UCSD-AML1 (cell line): ENCODE data around the gene CITED1.
A peak's percentile ranks its signal among the peaks of the same experiment; 100 is the strongest.

ENCODE experiments used
- DNase-seq: peaks from one replicate; lab custom pipeline; 2025; ENCODE audit not compliant: unreplicated experiment; lab: John Stamatoyannopoulos, UW

Gene CITED1

DNA sequence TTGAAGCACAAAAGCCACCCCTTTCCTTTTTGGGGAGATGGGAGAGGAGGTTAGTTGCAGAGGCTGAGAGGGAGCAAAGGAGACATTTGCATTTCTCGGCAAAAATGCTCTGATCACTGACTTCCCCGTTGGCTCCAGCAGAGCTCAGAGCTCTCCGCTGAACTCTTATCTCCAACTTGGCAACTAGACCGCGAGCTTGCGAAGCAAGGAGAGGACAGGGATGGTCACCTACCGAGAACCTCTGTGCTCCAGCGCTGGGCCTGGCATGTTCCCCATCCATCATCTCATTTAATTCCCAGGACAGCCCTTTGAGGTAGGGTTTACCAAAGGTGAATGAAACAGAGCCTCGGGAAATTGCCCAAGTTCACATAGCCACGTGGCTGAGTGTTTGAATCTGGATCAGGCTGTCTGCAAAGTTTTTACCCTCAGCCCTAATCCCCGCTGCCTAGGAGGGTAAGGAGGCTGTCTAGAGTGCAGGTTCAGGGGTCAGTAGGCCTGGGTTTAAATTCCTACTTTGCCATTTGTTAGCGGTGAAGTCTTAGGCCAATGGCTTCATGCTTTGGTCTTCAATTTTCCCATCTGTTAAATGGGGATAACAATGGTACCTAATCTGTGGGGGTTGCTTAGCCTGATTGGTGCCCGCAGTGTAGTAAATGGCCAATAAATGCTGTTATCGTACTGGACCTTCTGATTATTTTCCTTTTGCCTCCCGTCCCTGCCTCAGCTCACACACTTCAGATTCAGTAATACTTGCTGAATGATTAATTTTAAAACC lies 3.8 kb upstream of the CITED1 start:
- DNase-seq, result no peak

DNA sequence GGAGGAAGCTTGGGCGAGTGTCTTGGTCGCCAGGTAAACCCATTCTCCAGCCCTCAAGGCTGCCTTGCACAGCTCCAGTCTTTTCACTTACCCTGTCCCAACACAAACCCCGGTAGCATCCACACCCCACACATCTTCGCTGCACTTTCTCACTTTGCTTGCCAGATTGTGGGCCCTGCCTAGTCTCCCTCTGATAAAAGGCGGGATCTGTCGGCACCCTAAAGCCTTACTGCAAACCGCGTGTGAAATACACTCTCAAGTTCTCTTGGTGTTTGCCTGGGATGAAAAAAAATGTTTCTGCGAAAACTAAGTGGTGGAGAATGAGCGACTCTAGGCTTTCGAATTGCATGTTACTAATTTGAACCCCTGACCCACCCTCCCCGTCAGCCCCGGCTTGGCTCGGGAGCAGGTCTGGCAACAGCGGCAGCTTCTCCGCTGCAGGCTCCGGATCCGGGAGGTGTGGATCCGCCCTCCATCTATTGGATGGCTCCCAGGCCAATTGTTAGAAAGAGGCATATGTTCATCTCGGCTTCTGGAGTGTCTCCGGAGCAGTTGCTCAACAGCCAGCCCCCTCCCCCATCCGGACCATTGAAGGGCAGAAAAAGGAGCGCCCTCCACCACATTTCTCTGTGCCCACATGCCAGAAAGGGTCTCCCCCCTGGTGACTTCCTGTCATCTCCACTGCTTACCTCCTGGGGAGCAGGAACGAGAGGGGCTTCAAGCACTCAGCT lies 3.0 kb upstream of the CITED1 start:
- peak; percentile 37 for DNase-seq

DNA sequence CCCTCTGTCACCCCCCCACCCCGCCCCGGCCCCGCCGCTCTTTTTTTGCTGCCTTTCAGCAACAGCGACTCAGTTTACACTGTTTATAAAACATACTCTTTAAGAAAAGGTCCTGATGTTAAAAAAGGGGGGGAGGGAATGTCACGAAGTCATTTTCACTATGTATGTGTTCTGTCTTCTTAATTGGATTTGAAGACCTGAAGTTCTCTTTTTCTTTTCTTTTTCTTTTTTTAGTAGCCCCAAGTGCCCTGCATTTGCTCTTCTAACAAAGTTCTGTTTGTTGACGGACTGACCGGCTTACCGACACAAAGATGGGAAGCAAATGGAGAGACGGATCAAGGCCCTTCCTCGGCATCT lies 2.5 kb upstream of the CITED1 start:
- no peak for DNase-seq

DNA sequence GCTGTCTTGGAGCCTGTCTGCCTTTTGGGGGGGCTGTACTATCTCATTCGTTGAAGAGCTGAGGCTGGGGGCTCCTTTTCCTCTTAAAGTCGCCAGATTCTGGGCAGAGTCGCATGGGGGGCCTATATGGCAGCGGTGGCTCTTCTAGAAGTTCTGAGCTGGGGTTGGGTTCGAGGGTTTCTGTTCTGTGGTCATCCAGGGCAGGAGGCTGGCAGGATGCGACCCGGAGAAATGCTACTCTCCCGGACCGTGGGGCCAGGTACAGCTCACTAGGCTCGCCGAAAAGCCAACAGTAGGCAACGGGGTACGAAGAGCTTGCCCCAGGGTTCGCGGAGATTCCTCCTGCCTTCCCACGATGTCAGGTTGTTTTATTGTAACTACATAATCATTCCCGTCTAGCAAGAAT lies 1.9 kb upstream of the CITED1 start:
- no peak for DNase-seq

DNA sequence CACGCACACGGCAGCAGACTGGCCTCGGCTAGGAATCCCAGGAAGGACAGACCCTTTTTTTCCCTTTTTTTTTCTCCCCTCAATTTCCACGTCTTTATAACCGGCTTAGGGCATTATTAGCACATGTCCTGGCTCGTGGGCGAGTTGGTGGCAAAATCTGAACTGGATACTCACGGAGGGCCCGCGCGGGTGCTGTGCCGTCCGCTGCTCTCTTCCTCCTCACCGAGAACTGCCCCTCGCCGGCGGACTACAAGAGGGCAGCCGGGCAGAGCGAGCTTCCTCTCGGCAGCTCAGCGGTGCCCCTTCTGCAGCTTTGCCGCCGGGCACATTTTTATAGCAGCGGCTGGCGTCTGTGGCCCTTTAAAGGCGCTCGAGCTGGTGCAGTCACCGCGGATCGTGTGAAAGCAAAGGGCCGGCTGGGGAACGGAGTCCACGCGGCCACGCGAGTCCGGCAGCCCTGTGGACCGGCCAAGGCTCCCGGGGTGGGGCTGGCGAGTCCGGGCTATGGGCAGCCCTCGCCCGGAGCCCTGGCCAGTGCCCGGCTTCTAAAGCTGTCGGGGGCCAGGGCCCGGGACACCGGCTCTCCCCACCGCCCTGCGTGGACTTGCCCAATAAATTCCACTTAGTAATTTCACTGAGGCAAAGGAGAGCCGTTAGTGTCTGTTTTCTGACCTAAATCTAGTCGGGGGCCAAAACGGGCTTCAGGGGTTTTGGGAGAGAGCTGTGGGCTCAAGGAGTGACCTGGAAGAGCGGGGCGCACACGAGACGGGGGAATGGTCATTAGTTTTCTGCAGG lies 1.3 kb upstream of the CITED1 start:
- DNase-seq, result peak; percentile 54

DNA sequence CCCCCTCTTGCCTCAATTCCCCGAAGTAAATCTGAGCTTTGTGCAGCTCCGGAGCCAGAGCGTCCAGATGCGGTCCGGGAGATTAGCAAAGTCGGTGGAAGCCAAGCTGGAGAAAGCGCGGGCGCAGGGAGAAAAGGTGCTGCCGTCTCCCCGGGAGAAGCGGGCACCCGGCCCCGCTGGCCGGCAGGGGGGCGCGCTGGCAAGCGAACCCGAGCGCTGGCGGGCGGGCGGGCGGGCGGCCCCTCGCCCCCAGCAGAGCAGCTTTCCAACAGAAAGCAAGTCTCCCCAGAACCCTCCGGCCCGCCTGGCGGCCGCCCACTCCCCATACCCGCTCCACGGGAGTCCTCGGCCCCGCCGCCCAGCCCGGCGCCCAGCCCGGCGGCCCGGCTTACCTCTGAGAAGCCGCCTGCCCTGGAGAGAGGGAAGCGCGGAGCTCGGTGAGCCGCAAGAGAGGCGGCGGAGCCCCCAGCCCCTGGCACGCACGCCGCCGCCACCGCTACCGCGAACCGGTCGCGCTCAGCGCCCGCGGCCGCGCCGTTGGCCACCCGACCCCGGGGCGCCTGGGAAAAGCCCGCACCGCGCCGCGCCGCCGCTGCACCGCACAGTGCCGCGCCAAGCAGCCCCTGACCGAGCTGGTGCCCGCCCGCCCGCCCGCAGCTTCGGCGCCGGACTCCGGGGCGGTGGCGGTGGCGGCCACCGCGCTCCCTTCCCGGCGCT lies 529 bp upstream of the CITED1 start:
- no peak for DNase-seq

DNA sequence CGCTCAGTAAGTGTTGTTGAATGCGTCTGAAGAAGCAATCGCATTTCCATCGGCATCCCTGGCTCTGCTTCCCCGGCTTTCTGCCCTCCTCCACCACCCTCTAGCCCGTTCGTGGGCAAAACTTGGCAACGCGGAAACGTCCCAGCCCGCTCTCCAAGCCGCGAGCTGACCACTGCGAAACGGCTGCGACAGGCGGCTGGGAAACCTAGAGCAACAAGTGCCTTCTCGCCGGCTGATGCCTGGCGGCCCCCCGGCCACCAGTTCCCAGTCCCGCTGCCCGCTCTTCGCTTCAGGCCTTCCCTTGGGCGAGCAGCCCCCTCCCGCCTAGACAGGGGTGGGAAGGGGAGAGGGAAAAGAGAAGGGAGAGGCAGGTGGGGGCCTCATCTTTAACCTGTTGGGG lies 837 bp downstream of the CITED1 start:
- DNase-seq, result no peak

DNA sequence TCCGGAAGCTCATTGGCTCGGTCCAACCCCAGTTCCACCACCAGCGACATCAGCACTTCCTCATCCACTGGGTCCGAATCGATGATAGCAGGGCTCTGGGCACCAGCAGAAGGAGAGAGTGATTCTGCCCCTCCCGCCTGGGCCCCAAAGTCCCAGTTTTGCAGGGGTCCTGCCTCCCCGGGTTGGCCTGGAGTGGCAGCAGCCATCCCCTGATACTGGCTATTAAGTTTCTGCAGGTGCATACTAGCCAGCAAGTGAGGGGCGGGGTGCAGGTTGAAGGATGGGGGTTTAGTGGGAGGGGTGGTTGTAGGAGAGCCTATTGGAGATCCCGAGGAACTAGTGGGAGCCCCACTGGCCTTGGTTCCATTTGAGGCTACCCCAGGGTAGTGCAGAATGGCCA lies 3.9 kb downstream of the CITED1 start:
- no peak for DNase-seq

DNA sequence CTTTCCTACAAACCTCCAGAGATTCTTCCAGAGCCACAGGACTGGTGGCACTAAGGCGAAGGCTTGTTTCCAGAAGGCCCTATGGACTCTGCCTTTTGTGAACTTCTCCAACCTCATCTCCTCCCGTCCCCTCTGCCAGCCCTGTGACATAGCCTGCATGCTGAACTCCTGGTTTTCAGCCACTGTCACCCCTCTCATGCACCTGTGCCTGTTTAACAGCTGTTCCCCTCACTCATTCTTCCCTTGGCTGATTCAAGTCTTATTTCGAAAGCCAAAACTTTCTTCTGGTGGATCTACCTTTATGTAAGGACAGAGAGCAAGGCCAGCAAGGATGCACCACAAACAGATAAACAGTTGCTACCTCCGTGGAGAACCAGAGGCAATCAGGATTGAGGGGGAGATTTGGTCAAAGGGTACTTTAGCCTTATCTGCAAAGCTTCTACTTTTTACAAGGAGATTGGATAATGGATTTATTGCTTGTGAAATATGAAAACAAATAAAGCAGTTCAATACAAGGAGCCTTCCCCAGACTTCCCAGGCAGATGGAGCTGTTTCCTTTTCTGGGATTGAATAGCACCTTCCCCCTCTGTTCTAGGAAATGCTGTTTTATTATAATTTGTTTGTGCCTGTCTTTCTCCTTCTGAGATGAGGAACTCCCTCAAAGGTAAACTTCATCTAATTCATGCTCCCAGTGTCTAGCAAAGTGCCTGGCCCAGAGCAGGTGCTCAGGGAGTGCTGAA lies 5.7 kb downstream of the CITED1 start:
- DNase-seq, result no peak

DNA sequence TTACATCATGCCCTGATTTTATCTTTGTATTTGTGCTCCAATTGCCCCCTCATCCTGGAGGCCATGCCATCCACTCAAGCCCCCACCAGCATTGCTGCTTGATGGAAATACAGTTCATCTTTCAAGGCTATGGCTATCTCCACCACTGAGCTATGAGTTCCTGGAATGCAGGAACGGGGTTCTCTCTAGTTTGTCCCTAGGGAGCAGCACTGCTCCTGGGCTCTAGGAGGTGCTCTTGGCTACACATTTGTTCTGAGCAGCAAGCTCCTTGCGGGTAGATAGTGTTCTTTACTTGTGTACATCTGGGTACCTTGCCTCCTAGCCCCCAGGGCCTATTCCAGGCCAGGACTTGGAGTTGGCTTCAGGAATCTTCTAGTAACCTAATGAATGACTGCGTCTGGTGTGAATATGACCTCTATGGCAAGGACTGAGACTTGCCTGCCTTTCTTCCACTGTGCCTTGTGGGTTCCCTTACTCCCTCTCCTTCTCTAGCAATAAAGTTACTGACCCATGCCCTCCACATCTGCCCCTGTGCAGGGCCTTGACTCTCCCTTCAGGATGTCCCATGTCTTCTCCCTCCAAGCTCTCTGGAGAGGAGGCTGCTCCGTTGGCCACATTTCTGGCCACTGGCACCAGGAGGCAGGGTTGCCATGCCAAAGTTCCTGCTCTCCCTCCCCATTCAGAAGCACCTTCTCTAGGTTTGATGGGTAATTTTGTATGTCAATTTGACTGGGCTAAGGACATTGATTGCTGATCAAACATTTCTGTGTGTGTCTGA lies 7.6 kb downstream of the CITED1 start:
- DNase-seq, result peak; percentile 36

DNA sequence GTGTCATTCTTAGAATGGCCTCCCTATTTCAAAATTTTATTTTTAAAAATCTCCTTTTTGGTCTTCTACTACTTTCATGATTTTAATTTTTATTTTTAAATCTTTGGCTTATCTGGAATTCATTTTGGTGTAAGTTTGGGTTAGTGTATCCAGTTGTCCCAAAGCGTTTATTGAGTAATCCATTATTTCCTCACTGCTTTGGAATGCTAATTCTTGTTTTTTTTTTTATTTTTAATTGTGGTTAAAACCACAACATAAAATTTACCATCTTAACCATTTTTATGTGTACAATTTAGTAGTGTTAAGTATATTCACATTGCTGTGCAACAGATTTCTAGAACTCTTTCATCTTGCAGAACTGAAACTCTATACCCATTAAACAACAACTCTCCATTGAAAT lies 8.7 kb downstream of the CITED1 start:
- DNase-seq, result no peak

DNA sequence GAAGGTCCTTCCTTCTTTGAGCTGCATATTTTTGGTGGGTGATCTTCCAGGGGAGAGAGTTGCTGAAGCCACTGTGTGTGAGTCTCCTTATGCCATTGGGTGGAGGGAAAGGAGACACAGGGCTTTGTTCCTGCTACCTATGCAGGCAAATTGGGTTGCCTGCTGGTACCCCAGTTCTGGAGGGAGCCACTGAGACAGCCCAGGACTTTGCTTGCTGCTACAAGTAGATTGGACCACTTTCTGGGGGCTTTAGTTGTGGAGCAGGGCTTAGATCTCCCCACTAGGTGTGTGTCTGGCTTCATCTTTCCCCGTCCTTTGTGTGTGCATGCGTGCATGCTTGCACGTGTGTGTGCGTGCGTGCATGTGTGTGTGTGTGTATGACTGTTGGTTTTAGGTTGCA lies 10.0 kb downstream of the CITED1 start:
- DNase-seq, result no peak

DNA sequence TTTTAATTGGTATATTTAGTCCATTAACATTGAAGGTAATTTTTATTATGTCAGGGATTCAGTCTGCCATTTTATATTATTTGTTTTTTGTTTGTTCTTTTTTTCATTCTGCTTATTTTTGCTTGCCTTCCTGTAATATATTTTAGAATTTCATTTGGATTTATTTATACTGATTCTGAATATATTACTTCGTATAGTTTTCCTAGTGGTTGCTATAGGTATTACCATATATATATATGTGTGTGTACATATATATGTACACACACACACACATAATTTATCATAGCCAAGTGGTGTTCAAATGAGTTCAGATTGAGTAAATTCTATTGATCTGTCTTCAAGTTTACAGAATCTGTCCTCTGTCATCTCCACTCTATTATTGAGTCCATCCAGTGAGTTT lies 11.2 kb downstream of the CITED1 start:
- DNase-seq, result no peak

DNA sequence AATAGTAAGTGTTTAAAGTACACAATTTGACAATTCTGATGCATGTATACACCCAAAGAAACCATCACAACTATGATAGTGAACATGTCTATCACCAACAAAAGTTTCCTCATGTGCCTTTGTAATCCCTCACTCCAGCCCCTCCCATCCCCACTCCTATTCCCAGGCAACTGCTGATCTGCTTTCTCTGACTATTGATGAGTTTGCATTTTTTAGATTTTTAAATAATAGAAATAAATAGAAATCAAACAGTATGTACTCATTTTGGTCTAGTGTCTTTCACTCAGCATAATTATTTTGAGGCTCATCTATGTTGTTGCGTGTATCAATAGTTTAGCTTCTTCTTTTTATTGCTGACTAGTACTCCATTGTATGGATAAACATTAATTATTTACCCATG lies 23.4 kb downstream of the CITED1 start:
- no peak for DNase-seq

DNA sequence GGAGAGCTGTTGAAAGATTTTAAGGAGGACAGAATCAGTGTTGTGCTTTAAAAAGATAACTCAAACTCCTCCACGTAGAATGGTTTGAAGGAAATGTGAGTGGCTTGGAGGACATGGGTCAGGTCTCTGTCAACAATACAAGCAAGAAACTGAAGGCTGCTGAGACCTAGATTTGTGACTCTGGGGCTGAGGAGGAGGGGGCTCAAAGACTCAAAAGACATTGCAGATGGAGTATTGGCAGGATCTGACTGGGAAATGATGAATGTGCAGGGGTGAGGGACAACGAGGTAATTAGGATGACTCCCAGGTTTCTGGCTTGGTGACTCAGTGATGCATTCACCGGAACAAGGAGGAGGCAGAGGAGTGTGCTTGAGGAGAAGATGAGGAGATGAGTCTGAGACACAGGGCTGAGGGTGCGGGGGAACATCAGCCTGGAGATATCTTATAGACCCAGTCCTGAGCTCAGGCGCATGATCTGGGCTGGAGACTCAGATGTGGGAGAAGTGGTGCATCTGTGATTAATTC lies 25.3 kb downstream of the CITED1 start:
- no peak for DNase-seq

DNA sequence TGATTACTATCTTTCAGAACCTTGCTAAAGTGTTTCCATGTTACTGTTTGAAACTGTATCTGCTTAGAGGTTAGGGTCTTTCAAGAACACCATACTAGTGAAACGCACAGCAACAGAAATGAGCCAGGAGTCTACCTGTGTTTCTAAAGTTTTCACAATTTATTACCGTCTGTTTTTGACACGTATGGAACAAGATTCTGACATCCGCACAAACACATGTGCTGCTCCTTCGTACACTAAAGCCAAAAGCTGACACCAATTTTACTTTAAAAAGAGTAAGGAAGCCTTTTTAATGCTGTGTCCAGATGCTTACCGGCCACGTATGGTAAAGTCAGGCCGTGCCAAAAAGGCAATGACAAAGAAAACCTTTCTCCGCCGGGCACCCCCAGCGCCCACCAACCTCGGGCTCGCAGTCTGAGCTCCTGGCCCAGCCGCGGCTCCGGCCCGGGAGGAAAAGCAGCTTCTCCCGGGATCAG lies 29.2 kb downstream of the CITED1 start:
- DNase-seq, result no peak

DNA sequence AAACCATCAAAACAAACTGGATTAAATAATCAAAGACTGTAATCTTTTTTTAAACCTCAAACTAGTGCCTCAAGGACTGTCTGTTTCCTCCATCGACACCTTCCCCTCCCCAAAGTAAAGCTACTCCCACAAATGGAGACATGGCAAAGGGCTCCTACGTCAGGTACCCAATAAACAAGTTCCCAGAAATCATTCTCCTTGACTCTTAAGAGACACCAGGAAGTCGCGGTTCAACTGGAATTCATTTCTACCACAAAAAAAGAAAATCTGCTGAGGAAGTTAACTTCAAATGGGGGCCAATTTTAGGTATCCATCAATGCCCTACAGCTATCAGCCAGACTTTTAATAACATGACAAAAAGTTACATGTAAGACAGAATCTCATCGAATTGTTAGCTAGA lies 31.2 kb downstream of the CITED1 start:
- no peak for DNase-seq

DNA sequence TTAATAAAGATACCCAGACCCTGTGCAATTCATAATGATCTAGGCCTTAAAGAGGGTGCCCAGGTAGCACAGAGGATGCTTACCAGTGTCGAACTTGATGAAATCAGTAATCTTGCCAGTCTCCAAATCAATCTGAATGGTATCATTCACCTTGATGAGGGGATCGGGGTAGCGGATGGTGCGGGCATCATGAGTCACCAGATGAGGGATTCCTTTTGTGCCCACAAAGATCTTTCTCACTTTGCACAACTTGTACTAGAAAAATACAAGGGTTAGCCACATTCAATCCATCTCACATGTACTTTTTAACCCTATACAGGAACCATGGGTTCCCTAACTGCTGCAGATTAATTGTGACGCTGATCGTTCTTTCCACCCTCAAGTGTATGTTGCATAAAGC lies 32.0 kb downstream of the CITED1 start:
- no peak for DNase-seq

DNA sequence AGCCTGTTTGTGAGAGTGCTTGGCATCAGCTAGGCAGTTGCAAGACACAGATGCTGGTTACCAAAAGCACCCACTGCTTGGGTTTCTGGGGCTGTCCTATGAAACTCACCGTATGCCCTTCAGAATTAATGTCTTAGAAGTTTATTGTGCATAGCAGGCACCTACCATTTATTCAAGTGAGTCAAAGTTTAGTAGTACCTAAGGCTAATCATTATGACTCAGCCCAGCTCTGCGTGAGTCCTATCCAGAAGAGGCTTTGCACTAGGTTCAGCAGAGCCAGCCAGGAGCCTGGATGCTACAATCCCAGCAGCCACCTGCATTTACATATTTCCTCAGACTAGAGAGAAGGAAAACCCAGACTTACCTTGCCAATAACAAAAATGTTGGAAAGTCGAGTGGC lies 32.8 kb downstream of the CITED1 start:
- DNase-seq, result no peak

DNA sequence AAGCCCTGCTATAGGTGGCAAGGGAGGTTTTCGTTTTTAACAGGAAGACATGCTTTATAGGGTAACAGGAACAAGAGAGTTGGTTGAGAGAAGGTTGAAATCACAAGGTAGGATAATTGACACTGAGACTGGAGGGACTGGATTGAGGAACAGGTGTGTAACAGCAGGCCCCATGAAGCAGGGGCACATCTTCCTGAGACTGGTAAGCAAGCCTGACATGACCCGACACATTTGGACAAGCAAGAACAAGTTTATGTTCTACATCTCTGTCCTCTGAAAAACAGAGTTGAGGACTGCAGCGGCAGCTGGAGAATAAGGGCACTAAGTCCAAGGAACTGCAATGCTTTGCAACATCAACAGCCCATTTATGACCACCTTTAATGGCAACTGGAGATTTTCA lies 33.9 kb downstream of the CITED1 start:
- DNase-seq, result no peak
